ENCODE data around the gene CHMP4B. TPM values are rescaled to one million over a fixed set of nuclear protein-coding genes. Genes with fewer than 3 reads are reported as not detected.

CHMP4B gene
- total and polyA plus RNA-seq, 2 donors (not counting 1 experiment from before 2014, with no cell fraction given): 62.3 to 83.9 TPM

GRCh38 chr20:33833333-33833732 is 22.2 kb downstream of the CHMP4B start:
- Mint-ChIP-seq H3K4me3 (no peak overlapping the region), H3K9me3 (ENCODE audit: insufficient read depth) (no peaks in the 10 kb centered on the region), H3K4me1 (peaks cover 65% of the 10 kb centered on the region), H3K27me3 (no peaks in the 10 kb centered on the region), H3K27ac (no peak overlapping the region)
- ATAC-seq (ENCODE audit: low read depth): no peak
- Histone ChIP-seq H3K4me1 (ENCODE audit: control insufficient read depth in 2 of 2, insufficient read depth in 2 of 2, low read length in 2 of 2) (peaks cover 24 to 28% of the 10 kb centered on the region in 2 donors), H2AFZ (ENCODE audit: insufficient read depth, low read depth, low read length, poor library complexity, severe bottlenecking) (no peak overlapping the region), H3K79me2 (ENCODE audit: control insufficient read depth, insufficient read depth, low read length) (peaks cover 100% of the 10 kb centered on the region), H3K27ac (ENCODE audit: low read length in 2 of 2) (no peak overlapping the region), H3K27me3 (replicated peaks in 1 of 4; ENCODE audit: control extremely low read depth in 1 of 4, control insufficient read depth in 3 of 4, insufficient read depth in 4 of 4, low read length in 3 of 4) (no peaks in the 10 kb centered on the region), H3K9ac (ENCODE audit: low read length) (no peak overlapping the region), H4K20me1 (ENCODE audit: control insufficient read depth, insufficient read depth, low read length, poor library complexity, severe bottlenecking) (peaks cover 88% of the 10 kb centered on the region), H3K36me3 (replicated peaks in 1 of 2; ENCODE audit: control extremely low read depth in 1 of 2, control insufficient read depth in 1 of 2, extremely low read depth in 1 of 2, insufficient read depth in 2 of 2, low read length in 1 of 2) (peaks cover 0 to 34% of the 10 kb centered on the region in 2 experiments), H3K4me2 (replicated peaks; ENCODE audit: low read depth, low read length, poor library complexity, severe bottlenecking) (no peak overlapping the region), H3K9me3 (ENCODE audit: control extremely low read depth in 1 of 3, control insufficient read depth in 2 of 3, insufficient read depth in 1 of 3, low read length in 2 of 3) (no peaks in the 10 kb centered on the region), H3K4me3 (ENCODE audit: control extremely low read depth in 1 of 5, extremely low read depth in 1 of 5, insufficient read depth in 1 of 5, low read depth in 2 of 5, low read length in 4 of 5) (no peak overlapping the region)
- ChIA-PET CTCF (no interaction called here), POLR2A (no interaction called here)
- intact Hi-C loops (cut with micrococcal nuclease): no loop called here
- DNase-seq: no peak
- WGBS (ENCODE audit: insufficient coverage): 100% methylated on average over 1 of the region's 1 CpG
- TF ChIP-seq EZH2 (IDR thresholded peaks at IDR 0.05; ENCODE audit: borderline replicate concordance, insufficient read depth, low read depth, low read length, poor library complexity, severe bottlenecking) (no peak), CTCF (IDR thresholded peaks at IDR 0.05) (no peak)

DNA sequence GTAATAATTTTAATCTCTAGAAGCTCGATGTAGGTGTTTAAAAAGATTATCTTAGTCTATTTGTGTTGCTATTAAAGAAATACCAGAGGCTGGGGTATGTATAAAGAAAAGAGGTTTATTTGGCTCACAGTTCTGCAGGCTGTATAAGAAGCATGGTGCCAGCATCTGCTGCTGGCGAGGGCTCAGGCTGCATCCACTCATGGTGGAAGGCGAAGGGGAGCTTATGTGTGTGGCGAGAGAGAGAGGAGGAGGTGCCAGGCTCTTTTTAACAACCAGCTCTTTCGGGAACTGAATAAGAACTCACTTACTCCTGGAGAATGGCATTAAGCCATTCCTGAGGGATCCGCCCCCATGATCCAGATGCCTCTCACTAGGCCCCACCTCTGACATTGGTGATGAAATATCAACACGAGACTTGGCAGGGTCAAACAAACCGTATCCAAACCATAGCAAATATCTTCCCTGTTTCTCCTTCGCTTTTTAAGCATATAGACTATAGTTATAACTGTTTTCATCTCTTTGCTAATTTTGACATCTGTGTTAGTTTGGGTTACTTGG is 24.5 kb downstream of the CHMP4B start:
- TF ChIP-seq CTCF (IDR thresholded peaks at IDR 0.05): no peak
- no peak for TF ChIP-seq EZH2 (IDR thresholded peaks at IDR 0.05; ENCODE audit: borderline replicate concordance, insufficient read depth, low read depth, low read length, poor library complexity, severe bottlenecking)
- peaks cover 100% of the 10 kb centered on the region for H3K79me2 ChIP-seq (ENCODE audit: control insufficient read depth, insufficient read depth, low read length)
- no peak overlapping the region for H3K4me3 Mint-ChIP-seq
- ChIA-PET POLR2A (no interaction called here), CTCF (interaction anchor here (1.5 kb wide), 1 partner anchor 11 kb away, joined by 3 read pairs; no protein-coding TSS in a partner anchor)
- H3K27me3 ChIP-seq (replicated peaks in 1 of 4; ENCODE audit: control extremely low read depth in 1 of 4, control insufficient read depth in 3 of 4, insufficient read depth in 4 of 4, low read length in 3 of 4): no peaks in the 10 kb centered on the region
- no peak overlapping the region for H3K27ac Mint-ChIP-seq
- H4K20me1 ChIP-seq (ENCODE audit: control insufficient read depth, insufficient read depth, low read length, poor library complexity, severe bottlenecking): peaks cover 89% of the 10 kb centered on the region
- H3K4me3 ChIP-seq (ENCODE audit: control extremely low read depth in 1 of 5, extremely low read depth in 1 of 5, insufficient read depth in 1 of 5, low read depth in 2 of 5, low read length in 4 of 5): no peak overlapping the region
- H3K9me3 Mint-ChIP-seq (ENCODE audit: insufficient read depth): no peaks in the 10 kb centered on the region
- no peak overlapping the region for H3K4me2 ChIP-seq (replicated peaks; ENCODE audit: low read depth, low read length, poor library complexity, severe bottlenecking)
- 100% methylated on average over 3 of the region's 9 CpGs for WGBS (ENCODE audit: insufficient coverage)
- H3K4me1 Mint-ChIP-seq: peaks cover 65% of the 10 kb centered on the region
- H3K9ac ChIP-seq (ENCODE audit: low read length): no peak overlapping the region
- no peak overlapping the region for H3K27ac ChIP-seq (ENCODE audit: low read length in 2 of 2)
- peaks cover 0 to 36% of the 10 kb centered on the region in 2 experiments for H3K36me3 ChIP-seq (replicated peaks in 1 of 2; ENCODE audit: control extremely low read depth in 1 of 2, control insufficient read depth in 1 of 2, extremely low read depth in 1 of 2, insufficient read depth in 2 of 2, low read length in 1 of 2)
- DNase-seq: no peak
- intact Hi-C loops (cut with micrococcal nuclease): no loop called here
- no peaks in the 10 kb centered on the region for H3K27me3 Mint-ChIP-seq
- no peak overlapping the region for H2AFZ ChIP-seq (ENCODE audit: insufficient read depth, low read depth, low read length, poor library complexity, severe bottlenecking)
- no peak for ATAC-seq (ENCODE audit: low read depth)
- no peaks in the 10 kb centered on the region for H3K9me3 ChIP-seq (ENCODE audit: control extremely low read depth in 1 of 3, control insufficient read depth in 2 of 3, insufficient read depth in 1 of 3, low read length in 2 of 3)
- H3K4me1 ChIP-seq (ENCODE audit: control insufficient read depth in 2 of 2, insufficient read depth in 2 of 2, low read length in 2 of 2): peaks cover 31 to 42% of the 10 kb centered on the region in 2 donors

All from B cell (primary cell).